Astrocyte (in vitro differentiated cells and primary cell): ENCODE measurements around the gene ANO2.

Experiments used
- CTCF ChIP-seq: IDR thresholded peaks from 2 replicates; pipeline ENCODE4 v1.5.1; 2011; ENCODE audit warnings: low read depth, mild to moderate bottlenecking, inconsistent platforms, low read length, moderate library complexity; ENCODE audit not compliant: insufficient read depth
- EZH2 ChIP-seq: IDR thresholded peaks from 2 replicates; pipeline ENCODE4 v1.6.1; 2012; ENCODE audit warnings: mild to moderate bottlenecking, low read length, inconsistent platforms; ENCODE audit not compliant: insufficient read depth

GRCh38 chr12:5865397-5865796, 79.7 kb downstream of the ANO2 start:
- no peak for TF ChIP-seq CTCF
- no peak for TF ChIP-seq EZH2
